NCI-H82 (cell line): Measurements from ENCODE around the gene GAGE12C.
"Not testable (repeated sequence)": the region's sequence is repeated elsewhere in the genome, so short reads cannot be mapped to it uniquely, and the experiment has no call there.

ENCODE experiments used
- DNase-seq: peaks from one replicate; lab custom pipeline; 2025; lab: John Stamatoyannopoulos, UW

Gene GAGE12C, protein sequence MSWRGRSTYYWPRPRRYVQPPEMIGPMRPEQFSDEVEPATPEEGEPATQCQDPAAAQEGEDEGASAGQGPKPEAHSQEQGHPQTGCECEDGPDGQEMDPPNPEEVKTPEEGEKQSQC

DNA sequence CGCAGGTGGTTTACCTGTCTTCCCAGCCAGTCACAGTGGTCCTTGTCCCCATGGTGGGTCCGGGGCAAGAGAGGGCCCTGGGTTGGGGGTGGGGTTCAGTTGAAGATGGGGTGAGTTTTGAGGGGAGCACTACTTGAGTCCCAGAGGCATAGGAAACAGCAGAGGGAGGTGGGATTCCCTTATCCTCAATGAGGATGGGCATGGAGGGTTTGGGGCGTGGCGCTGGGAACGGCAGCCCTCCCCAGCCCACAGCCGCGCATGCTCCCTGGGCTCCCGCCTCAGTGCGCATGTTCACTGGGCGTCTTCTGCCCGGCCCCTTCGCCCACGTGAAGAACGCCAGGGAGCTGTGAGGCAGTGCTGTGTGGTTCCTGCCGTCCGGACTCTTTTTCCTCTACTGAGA lies at the start of gene GAGE12C:
TSS of gene GAGE12C (plus strand) at position 301 of the 400 bp plus-strand sequence. CDS start 1,155 bp downstream, outside the sequence.
- not testable (repeated sequence) for DNase-seq

DNA sequence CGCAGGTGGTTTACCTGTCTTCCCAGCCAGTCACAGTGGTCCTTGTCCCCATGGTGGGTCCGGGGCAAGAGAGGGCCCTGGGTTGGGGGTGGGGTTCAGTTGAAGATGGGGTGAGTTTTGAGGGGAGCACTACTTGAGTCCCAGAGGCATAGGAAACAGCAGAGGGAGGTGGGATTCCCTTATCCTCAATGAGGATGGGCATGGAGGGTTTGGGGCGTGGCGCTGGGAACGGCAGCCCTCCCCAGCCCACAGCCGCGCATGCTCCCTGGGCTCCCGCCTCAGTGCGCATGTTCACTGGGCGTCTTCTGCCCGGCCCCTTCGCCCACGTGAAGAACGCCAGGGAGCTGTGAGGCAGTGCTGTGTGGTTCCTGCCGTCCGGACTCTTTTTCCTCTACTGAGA lies 9.5 kb downstream of the GAGE12C start, which contains the start of gene GAGE12D:
TSS of gene GAGE12D (plus strand) at position 301 of the 400 bp plus-strand sequence. CDS start 1,155 bp downstream, outside the sequence.
- not testable (repeated sequence) for DNase-seq

DNA sequence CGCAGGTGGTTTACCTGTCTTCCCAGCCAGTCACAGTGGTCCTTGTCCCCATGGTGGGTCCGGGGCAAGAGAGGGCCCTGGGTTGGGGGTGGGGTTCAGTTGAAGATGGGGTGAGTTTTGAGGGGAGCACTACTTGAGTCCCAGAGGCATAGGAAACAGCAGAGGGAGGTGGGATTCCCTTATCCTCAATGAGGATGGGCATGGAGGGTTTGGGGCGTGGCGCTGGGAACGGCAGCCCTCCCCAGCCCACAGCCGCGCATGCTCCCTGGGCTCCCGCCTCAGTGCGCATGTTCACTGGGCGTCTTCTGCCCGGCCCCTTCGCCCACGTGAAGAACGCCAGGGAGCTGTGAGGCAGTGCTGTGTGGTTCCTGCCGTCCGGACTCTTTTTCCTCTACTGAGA lies 19.0 kb downstream of the GAGE12C start, which contains the start of gene GAGE12E:
TSS of gene GAGE12E (plus strand) at position 301 of the 400 bp plus-strand sequence. CDS start 1,155 bp downstream, outside the sequence.
- DNase-seq: not testable (repeated sequence)

DNA sequence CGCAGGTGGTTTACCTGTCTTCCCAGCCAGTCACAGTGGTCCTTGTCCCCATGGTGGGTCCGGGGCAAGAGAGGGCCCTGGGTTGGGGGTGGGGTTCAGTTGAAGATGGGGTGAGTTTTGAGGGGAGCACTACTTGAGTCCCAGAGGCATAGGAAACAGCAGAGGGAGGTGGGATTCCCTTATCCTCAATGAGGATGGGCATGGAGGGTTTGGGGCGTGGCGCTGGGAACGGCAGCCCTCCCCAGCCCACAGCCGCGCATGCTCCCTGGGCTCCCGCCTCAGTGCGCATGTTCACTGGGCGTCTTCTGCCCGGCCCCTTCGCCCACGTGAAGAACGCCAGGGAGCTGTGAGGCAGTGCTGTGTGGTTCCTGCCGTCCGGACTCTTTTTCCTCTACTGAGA lies 28.6 kb downstream of the GAGE12C start, which contains the start of gene GAGE12F:
TSS of gene GAGE12F (plus strand) at position 301 of the 400 bp plus-strand sequence. CDS start 1,155 bp downstream, outside the sequence.
- not testable (repeated sequence) for DNase-seq

DNA sequence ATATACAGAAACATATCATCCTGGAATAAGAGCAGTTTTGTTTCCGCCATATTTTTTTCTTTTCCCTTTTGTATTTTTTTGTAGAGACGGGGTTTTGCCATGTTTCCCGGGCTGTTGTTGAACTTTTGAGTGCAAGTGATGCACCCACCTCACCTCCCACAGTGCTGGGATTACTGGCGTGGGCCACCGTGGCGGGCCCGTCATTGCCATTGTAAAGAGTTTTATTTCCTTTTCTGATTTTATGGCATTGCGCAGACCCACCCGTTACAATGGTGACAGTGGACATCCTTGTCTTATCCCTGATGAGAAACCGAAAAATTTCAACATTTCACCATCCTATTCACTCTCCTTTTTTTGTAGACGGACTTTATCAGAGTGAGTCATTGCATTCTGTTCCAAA lies 36.8 kb downstream of the GAGE12C start:
- not testable (repeated sequence) for DNase-seq

DNA sequence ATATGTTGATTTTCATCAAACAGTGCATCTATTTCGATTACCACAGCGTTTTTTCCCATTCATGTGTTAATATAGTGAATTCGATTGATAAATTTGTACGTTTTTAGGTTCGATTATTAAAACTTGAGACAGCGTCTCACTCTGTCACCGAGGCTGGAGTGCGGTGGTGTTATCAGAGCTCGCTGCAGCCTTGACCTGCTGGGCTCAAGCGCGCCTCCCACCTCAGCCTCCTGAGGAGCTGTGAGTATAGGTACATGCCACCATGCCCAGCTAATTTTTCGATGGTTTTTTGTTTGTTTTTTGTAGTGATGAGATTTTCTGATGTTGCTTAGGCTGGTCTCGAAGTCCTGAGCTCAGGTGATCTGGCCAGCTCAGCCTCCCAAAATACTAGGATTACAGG lies 37.2 kb downstream of the GAGE12C start:
- DNase-seq: not testable (repeated sequence)

DNA sequence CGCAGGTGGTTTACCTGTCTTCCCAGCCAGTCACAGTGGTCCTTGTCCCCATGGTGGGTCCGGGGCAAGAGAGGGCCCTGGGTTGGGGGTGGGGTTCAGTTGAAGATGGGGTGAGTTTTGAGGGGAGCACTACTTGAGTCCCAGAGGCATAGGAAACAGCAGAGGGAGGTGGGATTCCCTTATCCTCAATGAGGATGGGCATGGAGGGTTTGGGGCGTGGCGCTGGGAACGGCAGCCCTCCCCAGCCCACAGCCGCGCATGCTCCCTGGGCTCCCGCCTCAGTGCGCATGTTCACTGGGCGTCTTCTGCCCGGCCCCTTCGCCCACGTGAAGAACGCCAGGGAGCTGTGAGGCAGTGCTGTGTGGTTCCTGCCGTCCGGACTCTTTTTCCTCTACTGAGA lies 38.1 kb downstream of the GAGE12C start, which contains the start of gene GAGE12G:
TSS of gene GAGE12G (plus strand) at position 301 of the 400 bp plus-strand sequence. CDS start 1,155 bp downstream, outside the sequence.
- DNase-seq: not testable (repeated sequence)

DNA sequence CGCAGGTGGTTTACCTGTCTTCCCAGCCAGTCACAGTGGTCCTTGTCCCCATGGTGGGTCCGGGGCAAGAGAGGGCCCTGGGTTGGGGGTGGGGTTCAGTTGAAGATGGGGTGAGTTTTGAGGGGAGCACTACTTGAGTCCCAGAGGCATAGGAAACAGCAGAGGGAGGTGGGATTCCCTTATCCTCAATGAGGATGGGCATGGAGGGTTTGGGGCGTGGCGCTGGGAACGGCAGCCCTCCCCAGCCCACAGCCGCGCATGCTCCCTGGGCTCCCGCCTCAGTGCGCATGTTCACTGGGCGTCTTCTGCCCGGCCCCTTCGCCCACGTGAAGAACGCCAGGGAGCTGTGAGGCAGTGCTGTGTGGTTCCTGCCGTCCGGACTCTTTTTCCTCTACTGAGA lies 47.7 kb downstream of the GAGE12C start, which contains the start of gene GAGE12H:
TSS of gene GAGE12H (plus strand) at position 301 of the 400 bp plus-strand sequence. CDS start 1,155 bp downstream, outside the sequence.
- DNase-seq: not testable (repeated sequence)
